GM19324 (cell line): ENCODE results near the gene CACNB2.

Source experiments
- ATAC-seq: cut with Tn5 transposase; IDR thresholded peaks from one replicate; pipeline ENCODE4 v1.9.1; 2021; ENCODE audit warnings: mild to moderate bottlenecking, moderate library complexity; ENCODE audit not compliant: unreplicated experiment, low FRiP score

Gene CACNB2

DNA sequence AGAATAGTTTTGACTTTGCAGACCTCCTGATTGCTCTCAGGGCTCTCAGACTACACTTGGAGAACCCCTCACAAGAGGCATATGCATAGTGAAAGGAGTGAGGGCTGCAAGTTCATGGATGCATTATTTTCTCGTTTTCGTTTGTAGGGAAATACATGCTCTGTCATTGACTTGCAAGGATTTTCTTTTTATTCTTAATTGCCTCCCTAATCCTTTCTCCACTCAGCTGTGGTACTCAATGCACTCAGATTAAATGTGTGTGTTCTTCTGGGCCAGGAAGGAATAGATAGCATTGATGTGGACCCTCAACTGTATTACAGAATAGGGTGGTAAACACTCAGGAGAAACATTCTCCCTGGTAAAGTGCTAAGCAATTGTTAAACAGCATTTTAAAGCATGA lies 188.7 kb downstream of the CACNB2 start:
- ATAC-seq, result no peak

DNA sequence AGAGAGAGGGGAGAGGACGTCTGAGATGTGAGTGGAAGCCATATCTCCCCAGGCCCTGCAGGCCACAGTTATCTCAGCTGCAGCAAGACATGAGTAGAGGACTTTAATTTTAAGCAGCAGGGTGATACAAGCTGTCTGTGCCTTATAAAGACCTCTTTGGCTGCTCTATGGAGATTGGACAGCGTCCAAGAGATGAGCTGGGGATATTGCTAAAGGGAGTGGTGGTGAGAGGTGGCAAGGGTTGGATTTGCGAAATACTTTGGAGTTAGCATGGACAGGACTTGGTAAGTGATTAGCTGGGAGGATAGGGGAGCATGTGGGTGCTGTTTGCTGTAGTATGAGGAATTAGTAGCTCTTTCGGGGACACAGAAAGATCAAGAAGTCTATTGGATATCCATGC lies 191.8 kb downstream of the CACNB2 start:
- ATAC-seq, result no peak

DNA sequence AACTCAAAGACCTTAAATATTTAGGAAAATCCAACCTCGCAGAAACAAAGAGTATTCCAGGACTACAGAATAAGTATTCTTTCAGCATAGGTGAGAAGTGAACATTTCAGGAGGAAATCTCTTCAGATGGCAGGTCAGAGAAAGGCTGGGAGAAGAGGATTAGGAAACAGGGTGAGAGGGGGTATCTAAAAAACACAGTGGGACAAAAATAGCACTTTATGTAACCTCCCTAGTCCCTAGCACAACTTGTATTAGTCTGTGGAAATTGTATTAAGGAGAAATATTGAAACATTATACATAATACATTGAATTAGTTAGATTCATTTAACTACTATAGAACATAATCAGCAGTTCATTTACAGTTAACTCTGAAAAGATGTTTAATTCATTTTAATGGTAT lies 192.3 kb downstream of the CACNB2 start:
- no peak for ATAC-seq

- no peak for ATAC-seq
These were observed 193.4 kb downstream of the CACNB2 start for GRCh38 chr10:18333621-18334020.

- no peak for ATAC-seq
These were observed 194.1 kb downstream of the CACNB2 start for GRCh38 chr10:18334116-18334867.

- ATAC-seq, result no peak
These were observed 200.3 kb downstream of the CACNB2 start for GRCh38 chr10:18340496-18341051.

- ATAC-seq, result no peak
These were observed 200.8 kb downstream of the CACNB2 start for GRCh38 chr10:18341055-18341454.

DNA sequence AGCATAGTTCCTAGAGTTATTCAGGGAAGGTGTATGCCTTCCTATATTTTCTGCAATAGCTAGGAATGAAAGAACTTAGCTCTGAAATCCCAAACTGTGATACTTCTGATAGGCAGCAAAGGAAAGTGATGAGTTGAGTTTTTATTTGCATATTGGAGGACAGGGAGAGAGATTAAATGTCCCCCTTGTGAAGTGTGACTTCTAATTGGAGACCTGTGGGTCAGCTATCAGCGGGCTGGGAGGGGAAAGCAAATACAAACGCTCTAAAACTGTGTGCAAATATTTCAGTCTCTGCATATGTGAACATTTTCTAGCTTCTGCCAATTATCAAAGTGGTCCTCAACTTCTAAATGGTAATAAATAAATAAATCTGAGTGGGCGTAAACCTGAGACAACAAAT lies 203.3 kb downstream of the CACNB2 start:
- ATAC-seq, result no peak

DNA sequence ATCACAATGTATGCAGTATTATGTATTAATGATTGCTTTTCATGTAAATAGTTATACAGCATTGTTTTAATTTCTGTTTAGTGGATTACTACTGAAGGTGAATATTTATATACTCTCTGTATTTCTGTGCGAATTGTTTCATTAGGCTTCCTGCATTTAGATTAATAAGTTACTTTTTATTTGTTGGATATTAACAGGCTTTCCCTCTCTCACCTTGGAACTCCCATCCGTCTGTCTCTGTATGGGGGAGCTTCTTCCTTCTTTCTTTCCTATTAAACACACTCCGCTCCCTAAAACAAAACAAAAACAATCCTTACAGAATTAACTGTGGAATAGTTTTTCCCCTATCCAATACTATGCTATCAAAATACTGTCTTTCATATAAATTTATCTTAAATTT lies 205.1 kb downstream of the CACNB2 start:
- no peak for ATAC-seq

GRCh38 chr10:18350340-18350739 lies 210.1 kb downstream of the CACNB2 start:
- no peak for ATAC-seq

GRCh38 chr10:18351421-18351820 lies 211.2 kb downstream of the CACNB2 start:
- ATAC-seq, result no peak

DNA sequence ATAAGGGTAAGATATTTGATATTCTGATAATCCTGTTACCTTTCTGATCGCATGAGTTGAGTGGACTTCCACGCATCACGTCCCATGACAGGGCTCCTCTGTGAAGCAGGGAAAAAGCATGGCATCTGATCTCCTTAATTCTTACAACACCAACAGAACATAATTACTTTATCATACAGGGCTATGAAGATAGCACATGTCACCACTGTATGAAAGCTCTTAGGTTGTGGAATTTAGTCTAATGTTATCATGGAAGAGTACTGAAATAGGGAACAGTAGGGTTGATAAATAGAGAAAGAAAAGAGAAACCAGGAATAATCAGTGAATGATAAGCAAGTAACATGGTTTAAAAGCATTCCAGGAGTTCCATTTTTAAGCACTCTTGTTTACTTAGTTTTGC lies 212.0 kb downstream of the CACNB2 start:
- ATAC-seq, result no peak

DNA sequence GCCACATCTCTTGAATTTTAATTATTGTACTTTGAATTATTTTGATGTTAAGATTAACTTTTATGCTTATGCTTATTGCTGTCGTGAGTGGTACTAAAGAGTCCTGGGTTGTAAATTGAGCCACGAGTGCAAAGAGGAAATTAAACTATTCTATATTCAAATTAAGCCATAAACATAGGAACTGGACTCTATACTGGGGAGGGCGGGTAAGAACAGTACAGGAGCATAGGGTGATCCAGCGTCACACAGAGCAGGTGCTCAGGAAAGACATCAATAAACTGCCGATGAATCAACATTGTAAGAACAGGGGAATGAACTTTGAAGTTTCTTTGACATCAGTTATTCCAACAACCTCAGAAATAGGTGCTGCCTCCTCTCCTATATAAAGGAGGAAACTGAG lies 219.6 kb downstream of the CACNB2 start:
- ATAC-seq, result no peak

DNA sequence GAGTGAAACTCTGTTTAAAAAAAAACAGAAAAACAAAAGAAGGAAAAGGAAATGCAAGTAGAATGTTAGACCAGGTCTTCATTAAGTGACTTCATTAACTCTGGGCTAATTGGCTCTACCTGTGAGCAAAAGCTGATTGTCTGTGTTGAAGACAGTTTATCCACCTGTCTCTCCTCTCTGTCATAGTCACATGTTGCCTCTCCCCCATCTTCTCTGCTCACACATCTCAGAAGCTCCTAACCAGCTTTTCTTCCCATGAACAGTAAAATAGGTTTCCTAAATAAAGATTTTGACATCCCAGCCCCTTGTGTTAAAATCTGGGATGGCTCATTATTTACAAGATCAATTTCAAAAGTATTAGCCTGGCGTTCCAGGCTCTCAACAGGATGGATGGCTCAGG lies 222.7 kb downstream of the CACNB2 start:
- no peak for ATAC-seq

DNA sequence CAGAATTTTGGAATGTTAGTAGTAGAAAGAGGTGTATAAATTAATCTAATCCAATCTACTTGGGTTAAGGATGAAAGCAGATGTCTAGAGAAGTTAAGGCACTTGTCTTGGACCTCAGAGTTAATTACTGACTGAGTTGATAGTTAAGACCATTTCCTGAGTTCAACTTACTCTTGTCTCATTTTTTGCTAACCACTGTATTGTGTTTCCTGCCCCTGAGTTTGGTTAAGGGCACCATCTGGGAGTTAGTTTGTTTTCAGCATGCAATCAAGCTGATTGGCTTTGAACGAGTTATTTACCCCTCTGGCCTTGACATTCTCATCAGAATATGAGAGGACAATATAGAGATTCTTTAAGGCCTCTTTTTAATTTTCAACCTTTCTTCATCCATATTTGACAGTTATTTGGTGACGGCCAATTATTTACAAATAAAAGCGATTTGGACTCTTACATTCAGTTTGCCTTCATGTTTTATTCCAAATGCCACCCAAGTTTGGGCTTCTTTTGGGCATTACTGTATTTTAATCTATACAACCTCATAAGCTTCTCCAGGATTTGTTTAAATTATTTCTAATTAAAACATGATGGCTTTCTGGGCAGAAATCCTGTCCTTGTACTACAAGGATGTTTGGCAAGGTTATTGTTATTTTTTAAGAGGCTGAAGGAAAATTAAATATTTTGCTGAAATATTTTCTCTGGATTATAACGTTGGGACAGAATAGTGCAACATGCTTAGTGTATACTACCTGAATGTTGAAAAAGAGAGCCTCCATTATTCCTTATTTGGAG lies 225.0 kb downstream of the CACNB2 start:
- peak; percentile 50 for ATAC-seq

DNA sequence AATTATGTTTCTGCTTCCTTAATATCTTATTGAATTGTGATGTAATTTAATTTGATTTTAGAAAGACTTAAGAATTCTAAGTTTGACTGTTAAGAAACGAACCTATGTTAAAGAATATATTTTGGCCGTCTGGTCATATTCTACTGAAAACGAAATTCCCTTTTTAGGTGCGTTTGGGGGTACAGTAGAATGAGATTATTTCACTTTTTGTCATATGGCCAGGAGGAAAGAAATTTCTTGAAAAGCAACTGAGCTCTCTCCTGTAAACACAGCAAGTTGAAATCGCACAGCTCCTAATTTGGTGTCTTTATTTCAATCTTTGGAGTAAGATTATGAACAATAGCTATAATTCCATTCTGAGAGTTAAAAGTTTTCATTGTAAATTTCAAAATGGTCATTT lies 227.6 kb downstream of the CACNB2 start:
- ATAC-seq, result no peak

DNA sequence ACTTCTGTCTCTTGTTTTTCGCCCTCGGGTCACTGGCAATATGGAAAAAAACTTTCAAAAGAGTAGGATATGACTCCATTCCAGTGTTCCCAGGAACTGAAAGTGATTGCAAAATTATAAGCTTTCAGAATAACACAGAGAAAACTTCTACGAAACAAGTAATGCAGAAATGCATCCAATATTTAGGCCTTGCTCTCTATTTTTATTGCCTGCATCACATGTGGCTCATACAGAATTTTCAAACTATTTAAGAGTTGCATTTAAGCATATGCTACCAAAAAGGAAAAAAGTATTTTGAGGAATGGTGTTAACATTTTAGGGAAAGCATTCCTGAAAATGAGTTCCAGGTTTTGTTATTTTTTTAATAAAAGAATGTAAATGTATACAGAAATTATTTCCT lies 228.0 kb downstream of the CACNB2 start:
- no peak for ATAC-seq

DNA sequence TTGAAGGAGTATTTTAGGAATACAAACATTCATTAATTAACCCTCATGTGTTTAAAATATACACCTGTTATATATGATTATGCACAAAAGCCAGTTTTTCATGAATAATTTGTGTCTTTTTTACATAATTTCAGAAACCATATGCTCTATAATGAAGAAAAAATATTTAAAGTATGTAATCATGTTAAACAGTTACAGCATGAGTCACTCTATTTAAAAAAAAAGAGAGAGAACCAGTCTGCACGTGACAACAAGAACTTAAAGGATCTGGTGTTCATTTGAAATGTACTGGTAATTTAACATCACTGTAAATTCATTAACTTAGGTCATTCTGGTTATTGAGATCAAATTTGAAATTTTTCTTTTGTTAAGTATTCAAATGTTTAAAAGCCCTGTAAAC lies 228.5 kb downstream of the CACNB2 start:
- no peak for ATAC-seq

- no peak for ATAC-seq
These were observed 229.7 kb downstream of the CACNB2 start for GRCh38 chr10:18369859-18370473.

- no peak for ATAC-seq
These were observed 236.4 kb downstream of the CACNB2 start for GRCh38 chr10:18376650-18377049.

- ATAC-seq, result no peak
These were observed 237.7 kb downstream of the CACNB2 start for GRCh38 chr10:18377898-18378297.
